H1 (cell line): Measurements from ENCODE around the gene FLNC. TPM values are rescaled to one million over a fixed set of nuclear protein-coding genes. Genes with fewer than 3 reads are reported as not detected.
A peak's percentile ranks its signal among the peaks of the same experiment; 100 is the strongest.

ENCODE experiments used
- CTCF ChIA-PET: fragments of 300-600 bp; sonication (Branson Sonifier 250); formaldehyde crosslinking; loops from one replicate; lab custom pipeline; 2021; ENCODE audit not compliant: partially characterized antibody; lab: Charles Lee
- POLR2A ChIA-PET: fragments of 300-600 bp; sonication (Branson Sonifier 250); formaldehyde crosslinking; loops from one replicate; lab custom pipeline; 2021; ENCODE audit warnings: inconsistent platforms; ENCODE audit not compliant: partially characterized antibody; lab: Charles Lee
- DNase-seq, 2 experiments: peaks; one replicate each; pipeline versions ENCODE4 v3.0.0 to v3.0.0-alpha.2; 2010 to 2022; ENCODE audit warnings: low spot score in 2 of 2, low read depth in 1 of 2, mixed read lengths in 1 of 2
- FAIRE-seq: peaks from 2 replicates; lab custom pipeline; 2011; peaks lifted over from hg19 to GRCh38; lab: Jason Lieb, UNC
- H2AFZ ChIP-seq: 2 replicates; pipeline ENCODE4 v1.8.1; 2012; ENCODE audit warnings: low read length, inconsistent platforms
- H2AK5ac ChIP-seq: 2 replicates; pipeline ENCODE4 v1.6.1; 2013; ENCODE audit warnings: low read depth, low read length
- H2BK120ac ChIP-seq: replicated peaks from 2 replicates; pipeline ENCODE3; 2013; ENCODE audit warnings: low read depth, low read length, inconsistent platforms
- H2BK12ac ChIP-seq: 2 replicates; pipeline ENCODE4 v1.6.1; 2013; ENCODE audit warnings: low read depth, low read length
- H2BK15ac ChIP-seq: 2 replicates; pipeline ENCODE4 v1.6.1; 2013; ENCODE audit warnings: low read length
- H2BK20ac ChIP-seq: 2 replicates; pipeline ENCODE4 v1.6.1; 2013; ENCODE audit warnings: low read length
- H2BK5ac ChIP-seq: 2 replicates; pipeline ENCODE4 v1.6.1; 2013; ENCODE audit warnings: low read depth, low read length
- H3K14ac ChIP-seq: 2 replicates; pipeline ENCODE4 v1.6.1; 2013; ENCODE audit warnings: inconsistent platforms; ENCODE audit not compliant: insufficient read length
- H3K18ac ChIP-seq: 2 replicates; pipeline ENCODE4 v1.6.1; 2013; ENCODE audit warnings: low read length; ENCODE audit errors: extremely low read depth
- H3K23ac ChIP-seq: 2 replicates; pipeline ENCODE4 v1.6.1; 2013; ENCODE audit warnings: inconsistent platforms; ENCODE audit not compliant: insufficient read length
- H3K23me2 ChIP-seq: 2 replicates; pipeline ENCODE4 v1.6.1; 2013; ENCODE audit warnings: low read depth, low read length
- H3K27ac ChIP-seq: 2 replicates; pipeline ENCODE4 v1.6.1; 2011; ENCODE audit warnings: low read depth, low read length, inconsistent platforms
- H3K27me3 ChIP-seq, 4 experiments: replicated peaks in 1 of 4; 1 replicate in 1 of 4; 2 replicates in 3 of 4; pipeline versions ENCODE4 v1.6.1 to v1.8.1; 2011 to 2013; ENCODE audit warnings: low read length in 3 of 4, mild to moderate bottlenecking in 3 of 4, inconsistent platforms in 2 of 4, mixed read lengths in 2 of 4, moderate library complexity in 1 of 4; ENCODE audit not compliant: control insufficient read depth in 3 of 4, insufficient read depth in 3 of 4; ENCODE audit errors: extremely low read depth in 1 of 4
- H3K36me3 ChIP-seq, 4 experiments: 2 replicates each; pipeline versions ENCODE4 v1.6.1 to v1.8.1; 2011 to 2013; ENCODE audit warnings: mild to moderate bottlenecking in 4 of 4, low read length in 3 of 4, moderate library complexity in 2 of 4, control low read depth in 1 of 4, inconsistent platforms in 1 of 4; ENCODE audit not compliant: insufficient read depth in 4 of 4, control insufficient read depth in 2 of 4
- H3K4ac ChIP-seq: replicated peaks from 2 replicates; pipeline ENCODE3; 2013; ENCODE audit warnings: low read length, low read depth, mixed read lengths, inconsistent platforms; ENCODE audit not compliant: insufficient read length
- H3K4me1 ChIP-seq, 4 experiments: replicated peaks in 1 of 4; 1 replicate in 1 of 4; 2 replicates in 3 of 4; pipeline versions ENCODE4 v1.6.1 to v1.8.1; 2011 to 2013; ENCODE audit warnings: low read length in 3 of 4, inconsistent platforms in 2 of 4, mixed read lengths in 1 of 4; ENCODE audit not compliant: insufficient read depth in 4 of 4, control insufficient read depth in 3 of 4
- H3K4me2 ChIP-seq, 2 experiments: 2 replicates each; pipeline versions ENCODE4 v1.6.1 to v1.8.1; 2011 to 2013; ENCODE audit warnings: low read depth in 2 of 2, low read length in 2 of 2, control low read depth in 1 of 2, inconsistent platforms in 1 of 2, mild to moderate bottlenecking in 1 of 2; ENCODE audit not compliant: insufficient read depth in 1 of 2
- H3K4me3 ChIP-seq, 4 experiments: fragments of 200-600, 300-600 bp in 1 of 4; sonication (generic), shearing (Covaris generic), sonication (Bioruptor Twin) in 1 of 4; 2 replicates each; pipeline versions ENCODE4 v1.5.1 to v1.8.1; 2011 to 2016; ENCODE audit warnings: low read length in 4 of 4, low read depth in 3 of 4, control low read depth in 2 of 4, inconsistent platforms in 2 of 4, mild to moderate bottlenecking in 2 of 4, mixed read lengths in 1 of 4, moderate library complexity in 1 of 4; ENCODE audit not compliant: insufficient read depth in 2 of 4; ENCODE audit errors: extremely low read depth in 1 of 4
- H3K56ac ChIP-seq: replicated peaks from 2 replicates; pipeline ENCODE3; 2013; ENCODE audit warnings: low read depth, mild to moderate bottlenecking, mixed read lengths, low read length, inconsistent platforms; ENCODE audit not compliant: insufficient read length
- H3K79me1 ChIP-seq: 2 replicates; pipeline ENCODE4 v1.6.1; 2013; ENCODE audit warnings: low read depth, low read length, control low read depth
- H3K79me2 ChIP-seq, 2 experiments: 2 replicates each; pipeline versions ENCODE4 v1.6.1 to v1.8.1; 2012 to 2013; ENCODE audit warnings: low read length in 2 of 2, mild to moderate bottlenecking in 2 of 2, inconsistent platforms in 1 of 2; ENCODE audit not compliant: insufficient read depth in 2 of 2, control insufficient read depth in 1 of 2
- H3K9ac ChIP-seq, 4 experiments: replicated peaks in 1 of 4; 1 replicate in 1 of 4; 2 replicates in 3 of 4; pipeline versions ENCODE4 v1.6.1 to v1.8.1; 2011 to 2013; ENCODE audit warnings: low read depth in 3 of 4, low read length in 3 of 4, control low read depth in 2 of 4, mild to moderate bottlenecking in 2 of 4, moderate library complexity in 2 of 4, inconsistent platforms in 1 of 4; ENCODE audit errors: extremely low read depth in 1 of 4
- H3K9me3 ChIP-seq, 2 experiments: 2 replicates each; pipeline versions ENCODE4 v1.6.1 to v1.8.1; 2012 to 2013; ENCODE audit warnings: mild to moderate bottlenecking in 2 of 2, moderate library complexity in 2 of 2, control low read depth in 1 of 2, inconsistent platforms in 1 of 2, low read depth in 1 of 2, low read length in 1 of 2, mixed read lengths in 1 of 2; ENCODE audit not compliant: insufficient read depth in 2 of 2
- H4K20me1 ChIP-seq, 2 experiments: replicated peaks in 1 of 2; 2 replicates each; pipeline versions ENCODE3 to v1.8.1; 2011 to 2013; ENCODE audit warnings: inconsistent platforms in 2 of 2, low read length in 2 of 2, mild to moderate bottlenecking in 1 of 2; ENCODE audit not compliant: insufficient read depth in 2 of 2, control insufficient read depth in 1 of 2
- H4K5ac ChIP-seq: 2 replicates; pipeline ENCODE4 v1.6.1; 2013; ENCODE audit warnings: low read length, low read depth, mixed read lengths, inconsistent platforms; ENCODE audit not compliant: insufficient read length
- H4K8ac ChIP-seq: 2 replicates; pipeline ENCODE4 v1.8.0; 2013; ENCODE audit warnings: mild to moderate bottlenecking, moderate library complexity, low read length, inconsistent platforms; ENCODE audit not compliant: insufficient read depth; ENCODE audit errors: extremely low read depth
- H4K91ac ChIP-seq: replicated peaks from 2 replicates; pipeline ENCODE3; 2013; ENCODE audit warnings: low read length, mixed read lengths, inconsistent platforms; ENCODE audit not compliant: insufficient read length
- ASH2L ChIP-seq: fragments of 200-600, 300-600 bp; sonication (generic); IDR thresholded peaks from one replicate; pipeline ENCODE4 v1.7.1; 2017; ENCODE audit warnings: low read length
- BRCA1 ChIP-seq: IDR thresholded peaks from 2 replicates; pipeline ENCODE4 v1.6.1; 2012; ENCODE audit warnings: low read depth, low read length, improper control_type of control experiment
- CTBP2 ChIP-seq: IDR thresholded peaks from 2 replicates; pipeline ENCODE4 v1.7.0; 2011; ENCODE audit warnings: borderline replicate concordance, mild to moderate bottlenecking, moderate library complexity, mixed read lengths, low read length; ENCODE audit not compliant: insufficient read depth, insufficient read length
- KDM5A ChIP-seq: fragments of 200-600 bp; IDR thresholded peaks from 2 replicates; pipeline ENCODE4 v1.7.1; 2012; ENCODE audit warnings: mild to moderate bottlenecking, low read length, inconsistent platforms, mixed read lengths
- NRF1 ChIP-seq: IDR thresholded peaks from 2 replicates; pipeline ENCODE4 v1.6.1; 2011; ENCODE audit warnings: mild to moderate bottlenecking, low read depth, low read length, improper control_type of control experiment
- POU5F1 ChIP-seq: IDR thresholded peaks from 2 replicates; pipeline ENCODE4 v1.6.1; 2011; ENCODE audit warnings: low read depth, mild to moderate bottlenecking, low read length, moderate library complexity
- RAD21 ChIP-seq, 2 experiments: IDR thresholded peaks in 1 of 2; conservative IDR thresholded peaks in 1 of 2; 2 replicates each; pipeline ENCODE4 v1.6.1; 2011; ENCODE audit warnings: low read depth in 2 of 2, low read length in 2 of 2, improper control_type of control experiment in 1 of 2, inconsistent platforms in 1 of 2, mild to moderate bottlenecking in 1 of 2, moderate library complexity in 1 of 2
- RFX5 ChIP-seq: IDR thresholded peaks from 2 replicates; pipeline ENCODE4 v1.6.1; 2011; ENCODE audit warnings: low read depth, low read length, improper control_type of control experiment, borderline replicate concordance
- ZNF274 ChIP-seq: IDR thresholded peaks from 2 replicates; pipeline ENCODE4 v1.7.0; 2012; ENCODE audit warnings: low read length, borderline replicate concordance; ENCODE audit errors: extremely low read depth
- WGBS, 2 experiments: shearing (Covaris generic) in 1 of 2; methylation state at CpG; one replicate each; pipeline versions ENCODE4 v1.1.6 to v1.1.7; 2013 to 2015; ENCODE audit warnings: low lambda C conversion rate in 2 of 2, mixed read lengths in 2 of 2, inconsistent platforms in 1 of 2, low coverage in 1 of 2, missing lambda C conversion rate in 1 of 2; ENCODE audit not compliant: insufficient replicate concordance in 2 of 2, insufficient coverage in 1 of 2, insufficient read length in 1 of 2; ENCODE audit errors: extremely low coverage in 1 of 2, missing lambda C conversion rate in 1 of 2; 5-methylcytosine and 5-hydroxymethylcytosine counted together
- polyA plus RNA-seq, 7 experiments: library from polyadenylated mRNA; depleted of rRNA in 3 of 7; stranded (reverse) in 5 of 7; unstranded in 2 of 7; fragments of >200 nt in 5 of 7; fragments of 200-250 nt in 2 of 7; gene quantifications; 1 replicate in 5 of 7; 2 replicates in 1 of 7; 4 replicates in 1 of 7; pipeline versions ENCODE4 v1.2.1 to v1.2.3, GENCODE V29; 2011 to 2013; ENCODE audit warnings: missing spikeins in 2 of 7, mixed read lengths in 2 of 7
- total RNA-seq: library from RNA; stranded (reverse); fragmentation: NEBNext Ultra II Directional; extraction: Animal tissue kit (Norgen Biotek cat#: 25700); gene quantifications from 2 replicates; pipeline ENCODE4 v1.2.1, GENCODE V29; 2021

The FLNC gene
- total and polyA plus RNA-seq, 2 of the 8 experiments (the other 6 are each of a cell fraction or from before 2014, with no cell fraction given): 1.9 to 10.7 TPM

DNA sequence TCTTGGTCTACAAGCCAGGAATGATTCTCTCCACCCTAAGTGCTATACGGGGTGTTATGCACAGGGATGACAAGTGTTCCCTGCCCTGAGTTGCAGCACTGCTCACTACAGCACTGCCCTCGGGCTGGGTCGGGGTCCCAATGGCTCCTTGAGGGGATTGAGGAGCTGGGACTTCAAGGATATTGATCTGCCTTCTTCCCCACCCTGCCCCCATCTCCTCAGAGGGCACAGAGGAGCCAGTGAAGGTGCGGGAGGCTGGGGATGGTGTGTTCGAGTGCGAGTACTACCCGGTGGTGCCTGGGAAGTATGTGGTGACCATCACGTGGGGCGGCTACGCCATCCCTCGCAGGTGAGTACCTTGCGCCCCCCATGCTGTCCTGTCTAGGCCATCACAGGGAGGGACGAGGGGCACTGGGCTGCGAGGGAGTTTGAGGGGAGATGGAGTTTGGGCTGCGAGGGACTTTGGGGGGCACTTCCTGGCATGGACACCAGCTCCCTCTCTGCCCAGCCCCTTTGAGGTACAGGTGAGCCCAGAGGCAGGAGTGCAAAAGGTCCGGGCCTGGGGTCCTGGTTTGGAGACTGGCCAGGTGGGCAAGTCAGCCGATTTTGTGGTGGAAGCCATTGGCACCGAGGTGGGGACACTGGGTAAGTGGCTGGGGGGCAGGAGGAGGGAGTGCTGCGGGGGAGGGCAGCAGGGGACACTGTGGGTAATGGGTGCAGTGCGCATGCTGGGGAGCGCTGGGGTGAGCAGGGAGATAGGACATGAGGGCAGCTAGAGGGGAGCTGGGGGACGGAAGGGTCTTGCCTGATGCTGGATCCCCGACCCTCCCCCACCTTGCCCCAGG, 10.3 kb downstream of the FLNC start:
- Histone ChIP-seq H3K4ac (peak overlapping the region; percentile 46), H3K9ac (no peak overlapping the region), H2BK12ac (peak overlapping the region; percentile 62; the same call in 1 of the 2 replicates), H3K23me2 (no peaks in the 10 kb centered on the region), H3K14ac (no peak overlapping the region), H2AK5ac (peak overlapping the region; percentile 72; the same call in 1 of the 2 replicates), H3K36me3 (no peaks in the 10 kb centered on the region), H3K79me2 (no peaks in the 10 kb centered on the region), H3K9me3 (no peaks in the 10 kb centered on the region), H2BK120ac (no peak overlapping the region), H3K27me3 (no peaks in the 10 kb centered on the region; a peak in 1 of 7 replicates), H2AFZ (no peak overlapping the region), H3K18ac (no peak overlapping the region), H3K56ac (no peak overlapping the region), H3K4me2 (no peak overlapping the region), H2BK15ac (peak overlapping the region; percentile 46; the same call in 1 of the 2 replicates), H4K91ac (peak overlapping the region; percentile 55), H4K8ac (peak overlapping the region; percentile 47; the same call in 1 of the 2 replicates), H2BK20ac (no peak overlapping the region), H3K79me1 (no peaks in the 10 kb centered on the region), H4K5ac (no peak overlapping the region), H3K4me3 (no peak overlapping the region), H3K23ac (no peak overlapping the region), H3K4me1 (peaks cover 0 to 10% (median 5%) of the 10 kb centered on the region in 4 experiments; a peak in 6 of 7 replicates), H3K27ac (no peak overlapping the region), H2BK5ac (peak overlapping the region; percentile 75; the same call in 1 of the 2 replicates), H4K20me1 (no peaks in the 10 kb centered on the region)
- no peak for FAIRE-seq
- CTCF ChIA-PET: interaction anchor here (0.6 to 11.5 kb wide), 21 partner anchors 6 to 87 kb away, joined by 3 to 148 read pairs (median 6); partner anchors contain the start of genes ATP6V1F and CCDC136
- POLR2A ChIA-PET: interaction anchor here (0.9 to 2.7 kb wide), 4 partner anchors 8 to 43 kb away, joined by 3 to 15 read pairs (median 4); no protein-coding TSS in a partner anchor
- DNase-seq: no peak
- WGBS, 2 experiments: 90% methylated on average over 20 of the region's 23 CpGs; no CpG with 5 or more reads in 1 of the 2 experiments
- TF ChIP-seq RFX5 (no peak), KDM5A (no peak), POU5F1 (no peak), NRF1 (no peak), CTBP2 (no peak), RAD21 (IDR thresholded peaks at IDR 0.05 in 1 of 2, conservative IDR thresholded peaks at IDR 0.05 in 1 of 2; ENCODE audit: low read depth in 2 of 2, low read length in 2 of 2) (no peak), ZNF274 (no peak), BRCA1 (no peak), ASH2L (no peak)
